Right lobe of liver (tissue), 6 donors: ENCODE measurements around the gene DMBX1. TPM values are rescaled to one million over a fixed set of nuclear protein-coding genes. Genes with fewer than 3 reads are reported as not detected.

Experiments used
- ATAC-seq, 4 donors: fragments of 200-7000 bp; cut with Tn5 transposase; one replicate each; pipeline ENCODE4 v1.9.1; 2020; ENCODE audit warnings: mild to moderate bottlenecking in 4 of 4, moderate library complexity in 4 of 4
- DNase-seq, 3 donors: peaks; one replicate each; pipeline ENCODE4 v3.0.0-alpha.2; 2020
- H3K27ac ChIP-seq, 3 donors: fragments of 200-600 bp; one replicate each; pipeline ENCODE4 v1.8.0; 2022
- H3K27me3 ChIP-seq, 2 donors: fragments of 200-600 bp; one replicate each; pipeline ENCODE4 v1.8.0; 2022
- H3K36me3 ChIP-seq, 4 donors: fragments of 200-600 bp; sonication (generic) in 1 of 4; one replicate each; pipeline versions ENCODE4 v1.5.1 to v1.8.0; 2017 to 2022; ENCODE audit warnings: control low read depth in 1 of 4
- H3K4me1 ChIP-seq, 4 donors: fragments of 200-600 bp; sonication (generic) in 1 of 4; one replicate each; pipeline versions ENCODE4 v1.5.1 to v1.8.0; 2017 to 2022; ENCODE audit warnings: control low read depth in 1 of 4
- H3K4me3 ChIP-seq, 3 donors: fragments of 200-600 bp; one replicate each; pipeline ENCODE4 v1.8.0; 2022
- H3K9me3 ChIP-seq, 4 donors: fragments of 200-600 bp; sonication (generic) in 1 of 4; one replicate each; pipeline versions ENCODE4 v1.5.1 to v1.8.0; 2017 to 2022; ENCODE audit warnings: control low read depth in 1 of 4
- CTCF ChIP-seq, 4 donors: fragments of 200-600 bp in 3 of 4; fragments of 450-650 bp in 1 of 4; IDR thresholded peaks; one replicate each; pipeline versions ENCODE4 v1.5.1 to v1.8.0; 2016 to 2022; ENCODE audit warnings: antibody characterized with exemption in 4 of 4, mild to moderate bottlenecking in 2 of 4
- POLR2A ChIP-seq: fragments of 450-650 bp; IDR thresholded peaks from one replicate; pipeline ENCODE4 v1.6.1; 2017; ENCODE audit warnings: antibody characterized with exemption, mild to moderate bottlenecking
- whole genome bisulfite sequencing: methylation state at CpG from one replicate; pipeline ENCODE4 v1.1.6; 2018; ENCODE audit warnings: low coverage, low lambda C conversion rate; ENCODE audit not compliant: insufficient coverage; ENCODE audit errors: missing lambda C conversion rate; 5-methylcytosine and 5-hydroxymethylcytosine counted together
- intact Hi-C, 2 donors: fragments of 100-400 bp; cut with DNase I; formaldehyde crosslinking; loops; one replicate each; pipeline versions ENCODE4 v1.11.2 to v1.14.1; 2022
- total RNA-seq, 6 experiments: library from RNA; depleted of rRNA in 2 of 6; stranded (reverse); fragments of >200 nt in 2 of 6; fragmentation: NEBNext Ultra II Directional in 3 of 6; extraction: Animal tissue kit (Norgen Biotek cat#: 25700) in 3 of 6; gene quantifications; one replicate each; pipeline versions ENCODE4 v1.1.0 to v1.2.4, GENCODE V29; 2016 to 2023
- donor health status: DM: no; HTN: yes; CAD: no.
- donor health status: DM: no; HTN: no; CAD: no.
- donor health status: DM: no; HTN: no; CAD: no.
- donor health status: DM: no; HTN: yes; CAD: no.
- donor health status: DM: no; HTN: yes; CAD: no.

DMBX1 gene
- total RNA-seq, 6 experiments from 2014 or later, result not detected

- Histone ChIP-seq H3K27ac (no peak overlapping the region), H3K27me3 (no peaks in the 10 kb centered on the region), H3K4me1 (peaks cover 0 to 21% (median 0%) of the 10 kb centered on the region in 4 donors), H3K36me3 (no peaks in the 10 kb centered on the region), H3K9me3 (no peaks in the 10 kb centered on the region), H3K4me3 (no peak overlapping the region)
- ATAC-seq (no peak), DNase-seq (no peak)
- no peak for TF ChIP-seq CTCF (IDR thresholded peaks at IDR 0.05)
- TF ChIP-seq POLR2A, result no peak
- WGBS, result 60% methylated on average over 1 of the region's 5 CpGs
- intact Hi-C loops, result loop anchor here (5.0 to 10.0 kb wide), 2 partner anchors 48 to 80 kb away; no protein-coding TSS in a partner anchor
Observed at GRCh38 chr1:46524843-46525242, 35.2 kb downstream of the DMBX1 start.

- Histone ChIP-seq H3K4me3 (no peak overlapping the region), H3K9me3 (no peaks in the 10 kb centered on the region), H3K4me1 (peaks cover 0 to 21% (median 0%) of the 10 kb centered on the region in 4 donors), H3K27me3 (no peaks in the 10 kb centered on the region), H3K27ac (no peak overlapping the region), H3K36me3 (no peaks in the 10 kb centered on the region)
- intact Hi-C loops, result loop anchor here (5.0 to 10.0 kb wide), 2 partner anchors 48 to 81 kb away; no protein-coding TSS in a partner anchor
- ATAC-seq (no peak), DNase-seq (no peak)
- WGBS, result 65% methylated on average over 2 of the region's 13 CpGs
- TF ChIP-seq POLR2A (no peak), CTCF (IDR thresholded peaks at IDR 0.05) (no peak)
Observed at GRCh38 chr1:46525253-46525983, 35.8 kb downstream of the DMBX1 start.

GRCh38 chr1:46526013-46526690, 36.5 kb downstream of the DMBX1 start:
- peaks cover 0 to 21% (median 0%) of the 10 kb centered on the region in 4 donors for H3K4me1 ChIP-seq
- no peak overlapping the region for H3K4me3 ChIP-seq
- no peaks in the 10 kb centered on the region for H3K9me3 ChIP-seq
- H3K27ac ChIP-seq, result no peak overlapping the region
- ATAC-seq (no peak), DNase-seq (no peak)
- H3K27me3 ChIP-seq, result no peaks in the 10 kb centered on the region
- intact Hi-C loops, result loop anchor here (5.0 to 10.0 kb wide), 2 partner anchors 49 to 81 kb away; no protein-coding TSS in a partner anchor
- TF ChIP-seq CTCF (IDR thresholded peaks at IDR 0.05) (no peak), POLR2A (no peak)
- no peaks in the 10 kb centered on the region for H3K36me3 ChIP-seq
- WGBS, result 66% methylated on average over 12 of the region's 17 CpGs

- ATAC-seq (peak in 2 of 4 donors; percentile 56 to 62), DNase-seq (peak in 2 of 3 donors; percentile 51 to 73)
- H3K9me3 ChIP-seq, result no peaks in the 10 kb centered on the region
- H3K36me3 ChIP-seq, result no peaks in the 10 kb centered on the region
- intact Hi-C loops, result loop anchor here (5.0 to 10.0 kb wide), 2 partner anchors 49 to 82 kb away; no protein-coding TSS in a partner anchor
- H3K27me3 ChIP-seq, result no peaks in the 10 kb centered on the region
- H3K4me1 ChIP-seq, result peaks cover 0 to 21% (median 0%) of the 10 kb centered on the region in 4 donors
- 27% methylated on average over 6 of the region's 14 CpGs for WGBS
- no peak overlapping the region for H3K27ac ChIP-seq
- TF ChIP-seq CTCF (IDR thresholded peaks at IDR 0.05) (no peak), POLR2A (no peak)
- no peak overlapping the region for H3K4me3 ChIP-seq
Observed at GRCh38 chr1:46526691-46527291, 37.2 kb downstream of the DMBX1 start.
